Gastrocnemius medialis (tissue), 4 donors: ENCODE measurements around the gene TMEM234. TPM values are rescaled to one million over a fixed set of nuclear protein-coding genes. Genes with fewer than 3 reads are reported as not detected.
"Not testable (repeated sequence)": the region's sequence is repeated elsewhere in the genome, so short reads cannot be mapped to it uniquely, and the experiment has no call there.

Source experiments
- ATAC-seq, 2 donors: fragments of 150-250 bp; one replicate each; pipeline ENCODE4 v1.9.1; 2016
- DNase-seq, 2 donors: peaks; one replicate each; pipeline ENCODE4 v3.0.0-alpha.2; 2019
- H3K27ac ChIP-seq, 4 donors: fragments of 200-600 bp; sonication (generic); 1 replicate in 1 of 4; 2 replicates in 3 of 4; pipeline ENCODE4 v1.5.1; 2016 to 2018; ENCODE audit warnings: mild to moderate bottlenecking in 2 of 4, moderate library complexity in 1 of 4
- H3K27me3 ChIP-seq, 3 donors: fragments of 200-600 bp; sonication (generic) in 2 of 3; 1 replicate in 1 of 3; 2 replicates in 2 of 3; pipeline versions ENCODE4 v1.5.1 to v1.6.0; 2016 to 2019; ENCODE audit warnings: mild to moderate bottlenecking in 1 of 3, moderate library complexity in 1 of 3
- H3K36me3 ChIP-seq, 2 donors: fragments of 200-600 bp; sonication (generic) in 1 of 2; one replicate each; pipeline ENCODE4 v1.5.1; 2017 to 2018
- H3K4me1 ChIP-seq, 2 donors: fragments of 200-600 bp; sonication (generic) in 1 of 2; one replicate each; pipeline ENCODE4 v1.5.1; 2016 to 2017; ENCODE audit warnings: mild to moderate bottlenecking in 2 of 2
- H3K4me3 ChIP-seq, 4 donors: fragments of 200-600 bp; sonication (generic) in 3 of 4; 1 replicate in 1 of 4; 2 replicates in 3 of 4; pipeline ENCODE4 v1.5.1; 2016 to 2019; ENCODE audit warnings: mild to moderate bottlenecking in 2 of 4
- H3K9me3 ChIP-seq, 3 donors: fragments of 200-600 bp; sonication (generic) in 2 of 3; 1 replicate in 1 of 3; 2 replicates in 2 of 3; pipeline ENCODE4 v1.5.1; 2016 to 2019
- POLR2A ChIP-seq, 2 donors: fragments of 450-650 bp; IDR thresholded peaks; one replicate each; pipeline ENCODE4 v1.6.1; 2017; ENCODE audit warnings: antibody characterized with exemption in 2 of 2, mild to moderate bottlenecking in 2 of 2, moderate library complexity in 2 of 2
- in situ Hi-C, 4 donors: fragments of 200-750 bp; cut with MboI; loops; one replicate each; pipeline versions ENCODE4 v1.15.0 to v1.8.0; 2017; ENCODE audit warnings: low sequenced_read_pairs in 4 of 4
- intact Hi-C: fragments of 100-400 bp; cut with DNase I; formaldehyde crosslinking; loops from one replicate; pipeline ENCODE4 v1.15.1; 2023; ENCODE audit warnings: low total_unique reads
- total RNA-seq, 4 donors: library from RNA; depleted of rRNA; stranded (reverse); fragments of >200 nt; gene quantifications; one replicate each; pipeline versions ENCODE4 v1.1.0 to v1.2.3, GENCODE V29; 2016
- TF ChIP-seq, protein P1 (sequence below), 5 experiments: fragments of 450-650 bp in 3 of 5; fragments of 200-600 bp in 2 of 5; sonication (generic) in 2 of 5; IDR thresholded peaks in 4 of 5; conservative IDR thresholded peaks in 1 of 5; 1 replicate in 4 of 5; 2 replicates in 1 of 5; pipeline ENCODE4 v1.5.1; 2016 to 2019; ENCODE audit warnings: antibody characterized with exemption in 5 of 5, mild to moderate bottlenecking in 3 of 5, moderate library complexity in 3 of 5

The TMEM234 gene
- total RNA-seq, 4 donors from 2014 or later, result 1.6 to 4.6 (median 4.4) TPM

- intact Hi-C loops (no loop called here), in situ Hi-C loops (no loop called here)
- Histone ChIP-seq H3K27me3 (no peaks in the 10 kb centered on the region), H3K4me1 (no peaks in the 10 kb centered on the region), H3K9me3 (no peaks in the 10 kb centered on the region), H3K27ac (no peak overlapping the region), H3K36me3 (no peaks in the 10 kb centered on the region), H3K4me3 (no peak overlapping the region)
- DNase-seq (no peak), ATAC-seq (no peak)
- no peak for TF ChIP-seq POLR2A (IDR thresholded peaks at IDR 0.05)
- TF ChIP-seq, protein P1, sequence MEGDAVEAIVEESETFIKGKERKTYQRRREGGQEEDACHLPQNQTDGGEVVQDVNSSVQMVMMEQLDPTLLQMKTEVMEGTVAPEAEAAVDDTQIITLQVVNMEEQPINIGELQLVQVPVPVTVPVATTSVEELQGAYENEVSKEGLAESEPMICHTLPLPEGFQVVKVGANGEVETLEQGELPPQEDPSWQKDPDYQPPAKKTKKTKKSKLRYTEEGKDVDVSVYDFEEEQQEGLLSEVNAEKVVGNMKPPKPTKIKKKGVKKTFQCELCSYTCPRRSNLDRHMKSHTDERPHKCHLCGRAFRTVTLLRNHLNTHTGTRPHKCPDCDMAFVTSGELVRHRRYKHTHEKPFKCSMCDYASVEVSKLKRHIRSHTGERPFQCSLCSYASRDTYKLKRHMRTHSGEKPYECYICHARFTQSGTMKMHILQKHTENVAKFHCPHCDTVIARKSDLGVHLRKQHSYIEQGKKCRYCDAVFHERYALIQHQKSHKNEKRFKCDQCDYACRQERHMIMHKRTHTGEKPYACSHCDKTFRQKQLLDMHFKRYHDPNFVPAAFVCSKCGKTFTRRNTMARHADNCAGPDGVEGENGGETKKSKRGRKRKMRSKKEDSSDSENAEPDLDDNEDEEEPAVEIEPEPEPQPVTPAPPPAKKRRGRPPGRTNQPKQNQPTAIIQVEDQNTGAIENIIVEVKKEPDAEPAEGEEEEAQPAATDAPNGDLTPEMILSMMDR (IDR thresholded peaks at IDR 0.05 in 4 of 5, conservative IDR thresholded peaks at IDR 0.05 in 1 of 5), result no peak
Measured at GRCh38 chr1:32263744-32264143, 41.6 kb upstream of the TMEM234 start.

GRCh38 chr1:32263236-32263593 is 41.1 kb upstream of the TMEM234 start:
- ATAC-seq, H3K27ac ChIP-seq, intact Hi-C loops: not testable (repeated sequence)

DNA sequence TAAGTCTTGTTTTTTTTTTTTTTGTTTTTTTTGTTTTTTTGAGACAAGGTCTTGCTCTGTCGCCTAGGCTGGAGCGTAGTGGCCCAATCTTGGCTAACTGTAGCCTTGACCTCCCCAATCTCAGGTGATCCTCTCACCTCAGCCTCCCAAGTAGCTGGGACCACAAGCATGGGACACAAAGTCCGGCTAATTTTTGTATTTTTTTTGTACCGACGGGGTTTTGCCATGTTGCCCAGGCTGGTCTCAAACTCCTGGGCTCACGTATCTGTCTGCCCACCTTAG is 35.0 kb upstream of the TMEM234 start:
- H3K4me3 ChIP-seq, result no peak overlapping the region
- ATAC-seq (no peak), DNase-seq (no peak)
- no peak for TF ChIP-seq POLR2A (IDR thresholded peaks at IDR 0.05)
- TF ChIP-seq, protein P1 (IDR thresholded peaks at IDR 0.05 in 4 of 5, conservative IDR thresholded peaks at IDR 0.05 in 1 of 5), result no peak
- no peaks in the 10 kb centered on the region for H3K9me3 ChIP-seq
- in situ Hi-C loops, result no loop called here
- H3K36me3 ChIP-seq, result no peaks in the 10 kb centered on the region
- no peak overlapping the region for H3K27ac ChIP-seq
- intact Hi-C loops, result no loop called here
- peaks cover 0 to 9% of the 10 kb centered on the region in 2 donors for H3K4me1 ChIP-seq
- H3K27me3 ChIP-seq, result no peaks in the 10 kb centered on the region

More at GRCh38 chr1:32263236-32263593, 41.1 kb upstream of the TMEM234 start:
- H3K9me3 ChIP-seq, in situ Hi-C loops, H3K36me3 ChIP-seq, DNase-seq, H3K4me1 ChIP-seq, H3K4me3 ChIP-seq, H3K27me3 ChIP-seq: not testable (repeated sequence)

DNA sequence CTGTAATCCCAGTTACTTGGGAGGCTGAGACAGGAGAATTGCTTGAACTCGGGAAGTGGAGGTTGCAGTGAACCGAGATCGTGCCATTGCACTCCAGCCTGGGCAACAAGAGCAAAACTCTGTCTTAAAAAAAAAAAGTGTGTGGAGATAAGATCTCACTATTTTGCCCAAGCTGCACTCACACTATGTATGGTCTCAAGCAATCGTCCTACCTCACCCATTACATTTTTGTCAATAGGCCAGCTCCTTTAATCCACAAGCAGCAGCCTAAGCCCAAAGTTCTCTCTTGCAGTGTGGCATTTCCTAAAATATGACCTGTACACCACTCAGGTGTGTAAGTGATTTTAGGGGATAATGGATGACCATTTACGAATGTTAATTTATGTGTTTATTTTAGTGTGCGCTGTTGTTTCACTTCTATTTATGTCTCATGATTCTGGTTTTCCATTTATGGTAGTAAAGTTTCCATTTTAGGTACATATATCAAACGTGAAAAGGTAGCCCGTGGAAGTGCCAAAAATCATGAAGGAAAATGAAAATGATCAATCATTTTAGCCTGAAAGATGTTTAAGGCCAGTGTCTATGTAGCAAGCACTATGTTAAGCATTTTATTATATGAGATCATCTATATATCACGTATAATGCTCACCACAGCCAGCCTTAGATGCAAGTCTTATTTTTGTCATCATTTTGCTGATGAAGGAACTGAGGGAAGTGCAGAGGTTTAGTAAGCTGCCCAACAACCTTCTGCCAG is 34.5 kb upstream of the TMEM234 start:
- no peak for DNase-seq
- Histone ChIP-seq H3K27me3 (no peaks in the 10 kb centered on the region), H3K27ac (no peak overlapping the region), H3K36me3 (no peaks in the 10 kb centered on the region), H3K9me3 (no peaks in the 10 kb centered on the region), H3K4me3 (no peak overlapping the region), H3K4me1 (peaks cover 0 to 10% of the 10 kb centered on the region in 2 donors)
- intact Hi-C loops, result no loop called here
- in situ Hi-C loops, result no loop called here
- TF ChIP-seq, protein P1 (IDR thresholded peaks at IDR 0.05 in 4 of 5, conservative IDR thresholded peaks at IDR 0.05 in 1 of 5), result no peak
- TF ChIP-seq POLR2A (IDR thresholded peaks at IDR 0.05), result no peak
- no peak for ATAC-seq

DNA sequence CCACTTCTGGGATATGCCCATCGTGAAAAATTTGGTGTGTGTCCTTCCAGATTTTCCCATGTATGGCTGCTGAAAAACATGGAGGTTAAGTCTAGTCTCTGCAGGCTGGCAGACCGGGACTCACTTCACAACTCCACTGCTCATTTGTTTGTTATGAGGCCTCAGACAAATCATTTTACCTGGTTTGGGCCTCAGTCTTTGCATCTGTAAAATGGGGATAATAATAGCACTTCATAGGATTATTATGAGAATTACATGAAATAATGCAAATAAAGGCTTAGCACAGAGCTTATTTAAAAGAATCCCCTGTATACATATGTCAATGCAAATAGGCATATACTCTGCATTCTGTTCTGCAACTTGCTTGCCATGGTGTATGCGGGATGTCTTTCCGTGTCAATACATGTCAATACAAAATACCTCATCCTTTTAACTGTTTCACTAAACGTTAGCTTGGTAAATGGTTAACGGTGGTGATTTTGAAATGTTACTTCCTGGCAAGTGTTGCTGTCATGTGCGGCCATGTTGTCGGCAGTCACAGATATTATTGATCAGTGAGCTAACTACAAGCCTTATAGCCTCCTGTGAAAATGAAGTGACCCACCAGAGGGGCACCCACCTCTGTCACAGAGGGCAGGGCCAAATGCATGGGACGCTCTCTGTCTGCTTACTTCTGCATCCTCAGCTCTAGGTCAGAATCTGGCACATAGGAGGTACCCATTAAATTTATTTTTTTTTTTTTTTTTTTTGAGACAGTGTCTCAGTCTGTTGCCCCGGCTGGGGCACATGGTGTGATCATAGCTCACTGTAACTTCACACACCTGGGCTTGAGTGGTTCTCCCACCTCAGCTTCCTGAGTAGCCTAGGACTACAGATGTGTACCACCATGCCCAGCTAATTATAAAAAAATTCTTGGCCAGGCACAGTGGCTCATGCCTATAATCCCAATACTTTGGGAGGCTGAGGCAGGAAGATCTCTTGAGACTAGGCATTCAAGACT is 33.2 kb upstream of the TMEM234 start:
- Histone ChIP-seq H3K27ac (no peak overlapping the region), H3K4me3 (no peak overlapping the region)
- TF ChIP-seq POLR2A (IDR thresholded peaks at IDR 0.05), result no peak
- TF ChIP-seq, protein P1 (IDR thresholded peaks at IDR 0.05 in 4 of 5, conservative IDR thresholded peaks at IDR 0.05 in 1 of 5), result no peak

More for the DNA sequence above, 33.2 kb upstream of the TMEM234 start:
- ATAC-seq (no peak), DNase-seq (no peak)
- Histone ChIP-seq H3K4me1 (peaks cover 0 to 17% of the 10 kb centered on the region in 2 donors), H3K9me3 (no peaks in the 10 kb centered on the region), H3K36me3 (no peaks in the 10 kb centered on the region), H3K27me3 (no peaks in the 10 kb centered on the region)
- intact Hi-C loops (no loop called here), in situ Hi-C loops (no loop called here)
